Hepatocyte (in vitro differentiated cells): ENCODE data around the gene AMOTL1.

ENCODE experiments used
- EZH2 ChIP-seq: fragments of 200-600 bp; sonication (generic); IDR thresholded peaks from 2 replicates; pipeline ENCODE4 v1.6.1; 2016; ENCODE audit warnings: antibody characterized with exemption, mild to moderate bottlenecking, borderline replicate concordance
- TF ChIP-seq, protein P1 (sequence below): fragments of 200-600 bp; sonication (generic); IDR thresholded peaks from 2 replicates; pipeline ENCODE4 v1.5.1; 2016; ENCODE audit warnings: antibody characterized with exemption, mild to moderate bottlenecking; ENCODE audit not compliant: poor library complexity

DNA sequence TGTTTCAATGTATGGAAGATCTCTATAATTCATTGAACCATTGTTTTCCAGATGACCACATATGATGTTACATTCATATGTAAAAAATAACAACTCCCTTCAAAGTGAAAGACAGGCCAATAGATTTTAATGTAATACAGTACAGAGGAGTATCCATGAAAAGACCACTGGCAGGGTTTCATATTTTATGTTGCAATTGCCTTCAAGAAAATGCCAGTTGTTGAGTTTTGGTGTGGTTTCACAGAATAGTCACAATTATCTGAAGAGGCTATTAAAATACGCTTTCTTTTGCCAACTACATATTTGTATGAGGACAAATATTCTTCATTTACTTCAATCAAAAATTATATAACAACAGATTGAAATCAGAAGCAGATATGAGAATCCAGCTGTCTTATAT, 14.3 kb downstream of the AMOTL1 start:
- no peak for TF ChIP-seq EZH2
- TF ChIP-seq, protein P1, sequence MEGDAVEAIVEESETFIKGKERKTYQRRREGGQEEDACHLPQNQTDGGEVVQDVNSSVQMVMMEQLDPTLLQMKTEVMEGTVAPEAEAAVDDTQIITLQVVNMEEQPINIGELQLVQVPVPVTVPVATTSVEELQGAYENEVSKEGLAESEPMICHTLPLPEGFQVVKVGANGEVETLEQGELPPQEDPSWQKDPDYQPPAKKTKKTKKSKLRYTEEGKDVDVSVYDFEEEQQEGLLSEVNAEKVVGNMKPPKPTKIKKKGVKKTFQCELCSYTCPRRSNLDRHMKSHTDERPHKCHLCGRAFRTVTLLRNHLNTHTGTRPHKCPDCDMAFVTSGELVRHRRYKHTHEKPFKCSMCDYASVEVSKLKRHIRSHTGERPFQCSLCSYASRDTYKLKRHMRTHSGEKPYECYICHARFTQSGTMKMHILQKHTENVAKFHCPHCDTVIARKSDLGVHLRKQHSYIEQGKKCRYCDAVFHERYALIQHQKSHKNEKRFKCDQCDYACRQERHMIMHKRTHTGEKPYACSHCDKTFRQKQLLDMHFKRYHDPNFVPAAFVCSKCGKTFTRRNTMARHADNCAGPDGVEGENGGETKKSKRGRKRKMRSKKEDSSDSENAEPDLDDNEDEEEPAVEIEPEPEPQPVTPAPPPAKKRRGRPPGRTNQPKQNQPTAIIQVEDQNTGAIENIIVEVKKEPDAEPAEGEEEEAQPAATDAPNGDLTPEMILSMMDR, result no peak
